H1 (cell line): ENCODE results near the gene CHMP4B. TPM values are rescaled to one million over a fixed set of nuclear protein-coding genes. Genes with fewer than 3 reads are reported as not detected.

Source experiments
- CTCF ChIA-PET: fragments of 300-600 bp; sonication (Branson Sonifier 250); formaldehyde crosslinking; loops from one replicate; lab custom pipeline; 2021; ENCODE audit not compliant: partially characterized antibody; lab: Charles Lee
- POLR2A ChIA-PET: fragments of 300-600 bp; sonication (Branson Sonifier 250); formaldehyde crosslinking; loops from one replicate; lab custom pipeline; 2021; ENCODE audit warnings: inconsistent platforms; ENCODE audit not compliant: partially characterized antibody; lab: Charles Lee
- DNase-seq, 2 experiments: peaks; one replicate each; pipeline versions ENCODE4 v3.0.0 to v3.0.0-alpha.2; 2010 to 2022; ENCODE audit warnings: low spot score in 2 of 2, low read depth in 1 of 2, mixed read lengths in 1 of 2
- FAIRE-seq: peaks from 2 replicates; lab custom pipeline; 2011; peaks lifted over from hg19 to GRCh38; lab: Jason Lieb, UNC
- H2AFZ ChIP-seq: 2 replicates; pipeline ENCODE4 v1.8.1; 2012; ENCODE audit warnings: low read length, inconsistent platforms
- H2AK5ac ChIP-seq: 2 replicates; pipeline ENCODE4 v1.6.1; 2013; ENCODE audit warnings: low read depth, low read length
- H2BK120ac ChIP-seq: replicated peaks from 2 replicates; pipeline ENCODE3; 2013; ENCODE audit warnings: low read depth, low read length, inconsistent platforms
- H2BK12ac ChIP-seq: 2 replicates; pipeline ENCODE4 v1.6.1; 2013; ENCODE audit warnings: low read depth, low read length
- H2BK15ac ChIP-seq: 2 replicates; pipeline ENCODE4 v1.6.1; 2013; ENCODE audit warnings: low read length
- H2BK20ac ChIP-seq: 2 replicates; pipeline ENCODE4 v1.6.1; 2013; ENCODE audit warnings: low read length
- H2BK5ac ChIP-seq: 2 replicates; pipeline ENCODE4 v1.6.1; 2013; ENCODE audit warnings: low read depth, low read length
- H3K14ac ChIP-seq: 2 replicates; pipeline ENCODE4 v1.6.1; 2013; ENCODE audit warnings: inconsistent platforms; ENCODE audit not compliant: insufficient read length
- H3K18ac ChIP-seq: 2 replicates; pipeline ENCODE4 v1.6.1; 2013; ENCODE audit warnings: low read length; ENCODE audit errors: extremely low read depth
- H3K23ac ChIP-seq: 2 replicates; pipeline ENCODE4 v1.6.1; 2013; ENCODE audit warnings: inconsistent platforms; ENCODE audit not compliant: insufficient read length
- H3K23me2 ChIP-seq: 2 replicates; pipeline ENCODE4 v1.6.1; 2013; ENCODE audit warnings: low read depth, low read length
- H3K27ac ChIP-seq: 2 replicates; pipeline ENCODE4 v1.6.1; 2011; ENCODE audit warnings: low read depth, low read length, inconsistent platforms
- H3K27me3 ChIP-seq, 4 experiments: replicated peaks in 1 of 4; 1 replicate in 1 of 4; 2 replicates in 3 of 4; pipeline versions ENCODE4 v1.6.1 to v1.8.1; 2011 to 2013; ENCODE audit warnings: low read length in 3 of 4, mild to moderate bottlenecking in 3 of 4, inconsistent platforms in 2 of 4, mixed read lengths in 2 of 4, moderate library complexity in 1 of 4; ENCODE audit not compliant: control insufficient read depth in 3 of 4, insufficient read depth in 3 of 4; ENCODE audit errors: extremely low read depth in 1 of 4
- H3K36me3 ChIP-seq, 4 experiments: 2 replicates each; pipeline versions ENCODE4 v1.6.1 to v1.8.1; 2011 to 2013; ENCODE audit warnings: mild to moderate bottlenecking in 4 of 4, low read length in 3 of 4, moderate library complexity in 2 of 4, control low read depth in 1 of 4, inconsistent platforms in 1 of 4; ENCODE audit not compliant: insufficient read depth in 4 of 4, control insufficient read depth in 2 of 4
- H3K4ac ChIP-seq: replicated peaks from 2 replicates; pipeline ENCODE3; 2013; ENCODE audit warnings: low read length, low read depth, mixed read lengths, inconsistent platforms; ENCODE audit not compliant: insufficient read length
- H3K4me1 ChIP-seq, 4 experiments: replicated peaks in 1 of 4; 1 replicate in 1 of 4; 2 replicates in 3 of 4; pipeline versions ENCODE4 v1.6.1 to v1.8.1; 2011 to 2013; ENCODE audit warnings: low read length in 3 of 4, inconsistent platforms in 2 of 4, mixed read lengths in 1 of 4; ENCODE audit not compliant: insufficient read depth in 4 of 4, control insufficient read depth in 3 of 4
- H3K4me2 ChIP-seq, 2 experiments: 2 replicates each; pipeline versions ENCODE4 v1.6.1 to v1.8.1; 2011 to 2013; ENCODE audit warnings: low read depth in 2 of 2, low read length in 2 of 2, control low read depth in 1 of 2, inconsistent platforms in 1 of 2, mild to moderate bottlenecking in 1 of 2; ENCODE audit not compliant: insufficient read depth in 1 of 2
- H3K4me3 ChIP-seq, 4 experiments: fragments of 200-600, 300-600 bp in 1 of 4; sonication (generic), shearing (Covaris generic), sonication (Bioruptor Twin) in 1 of 4; 2 replicates each; pipeline versions ENCODE4 v1.5.1 to v1.8.1; 2011 to 2016; ENCODE audit warnings: low read length in 4 of 4, low read depth in 3 of 4, control low read depth in 2 of 4, inconsistent platforms in 2 of 4, mild to moderate bottlenecking in 2 of 4, mixed read lengths in 1 of 4, moderate library complexity in 1 of 4; ENCODE audit not compliant: insufficient read depth in 2 of 4; ENCODE audit errors: extremely low read depth in 1 of 4
- H3K56ac ChIP-seq: replicated peaks from 2 replicates; pipeline ENCODE3; 2013; ENCODE audit warnings: low read depth, mild to moderate bottlenecking, mixed read lengths, low read length, inconsistent platforms; ENCODE audit not compliant: insufficient read length
- H3K79me1 ChIP-seq: 2 replicates; pipeline ENCODE4 v1.6.1; 2013; ENCODE audit warnings: low read depth, low read length, control low read depth
- H3K79me2 ChIP-seq, 2 experiments: 2 replicates each; pipeline versions ENCODE4 v1.6.1 to v1.8.1; 2012 to 2013; ENCODE audit warnings: low read length in 2 of 2, mild to moderate bottlenecking in 2 of 2, inconsistent platforms in 1 of 2; ENCODE audit not compliant: insufficient read depth in 2 of 2, control insufficient read depth in 1 of 2
- H3K9ac ChIP-seq, 4 experiments: replicated peaks in 1 of 4; 1 replicate in 1 of 4; 2 replicates in 3 of 4; pipeline versions ENCODE4 v1.6.1 to v1.8.1; 2011 to 2013; ENCODE audit warnings: low read depth in 3 of 4, low read length in 3 of 4, control low read depth in 2 of 4, mild to moderate bottlenecking in 2 of 4, moderate library complexity in 2 of 4, inconsistent platforms in 1 of 4; ENCODE audit errors: extremely low read depth in 1 of 4
- H3K9me3 ChIP-seq, 2 experiments: 2 replicates each; pipeline versions ENCODE4 v1.6.1 to v1.8.1; 2012 to 2013; ENCODE audit warnings: mild to moderate bottlenecking in 2 of 2, moderate library complexity in 2 of 2, control low read depth in 1 of 2, inconsistent platforms in 1 of 2, low read depth in 1 of 2, low read length in 1 of 2, mixed read lengths in 1 of 2; ENCODE audit not compliant: insufficient read depth in 2 of 2
- H4K20me1 ChIP-seq, 2 experiments: replicated peaks in 1 of 2; 2 replicates each; pipeline versions ENCODE3 to v1.8.1; 2011 to 2013; ENCODE audit warnings: inconsistent platforms in 2 of 2, low read length in 2 of 2, mild to moderate bottlenecking in 1 of 2; ENCODE audit not compliant: insufficient read depth in 2 of 2, control insufficient read depth in 1 of 2
- H4K5ac ChIP-seq: 2 replicates; pipeline ENCODE4 v1.6.1; 2013; ENCODE audit warnings: low read length, low read depth, mixed read lengths, inconsistent platforms; ENCODE audit not compliant: insufficient read length
- H4K8ac ChIP-seq: 2 replicates; pipeline ENCODE4 v1.8.0; 2013; ENCODE audit warnings: mild to moderate bottlenecking, moderate library complexity, low read length, inconsistent platforms; ENCODE audit not compliant: insufficient read depth; ENCODE audit errors: extremely low read depth
- H4K91ac ChIP-seq: replicated peaks from 2 replicates; pipeline ENCODE3; 2013; ENCODE audit warnings: low read length, mixed read lengths, inconsistent platforms; ENCODE audit not compliant: insufficient read length
- HDAC2 ChIP-seq, 2 experiments: fragments of 300-600 bp in 1 of 2; sonication (generic) in 1 of 2; IDR thresholded peaks; 2 replicates each; pipeline ENCODE4 v1.6.1; 2011 to 2012; ENCODE audit warnings: low read depth in 2 of 2, low read length in 2 of 2, mild to moderate bottlenecking in 2 of 2, moderate library complexity in 2 of 2, borderline replicate concordance in 1 of 2, inconsistent platforms in 1 of 2
- NRF1 ChIP-seq: IDR thresholded peaks from 2 replicates; pipeline ENCODE4 v1.6.1; 2011; ENCODE audit warnings: mild to moderate bottlenecking, low read depth, low read length, improper control_type of control experiment
- RAD21 ChIP-seq, 2 experiments: IDR thresholded peaks in 1 of 2; conservative IDR thresholded peaks in 1 of 2; 2 replicates each; pipeline ENCODE4 v1.6.1; 2011; ENCODE audit warnings: low read depth in 2 of 2, low read length in 2 of 2, improper control_type of control experiment in 1 of 2, inconsistent platforms in 1 of 2, mild to moderate bottlenecking in 1 of 2, moderate library complexity in 1 of 2
- WGBS, 2 experiments: shearing (Covaris generic) in 1 of 2; methylation state at CpG; one replicate each; pipeline versions ENCODE4 v1.1.6 to v1.1.7; 2013 to 2015; ENCODE audit warnings: low lambda C conversion rate in 2 of 2, mixed read lengths in 2 of 2, inconsistent platforms in 1 of 2, low coverage in 1 of 2, missing lambda C conversion rate in 1 of 2; ENCODE audit not compliant: insufficient replicate concordance in 2 of 2, insufficient coverage in 1 of 2, insufficient read length in 1 of 2; ENCODE audit errors: extremely low coverage in 1 of 2, missing lambda C conversion rate in 1 of 2; 5-methylcytosine and 5-hydroxymethylcytosine counted together
- polyA plus RNA-seq, 7 experiments: library from polyadenylated mRNA; depleted of rRNA in 3 of 7; stranded (reverse) in 5 of 7; unstranded in 2 of 7; fragments of >200 nt in 5 of 7; fragments of 200-250 nt in 2 of 7; gene quantifications; 1 replicate in 5 of 7; 2 replicates in 1 of 7; 4 replicates in 1 of 7; pipeline versions ENCODE4 v1.2.1 to v1.2.3, GENCODE V29; 2011 to 2013; ENCODE audit warnings: missing spikeins in 2 of 7, mixed read lengths in 2 of 7
- total RNA-seq: library from RNA; stranded (reverse); fragmentation: NEBNext Ultra II Directional; extraction: Animal tissue kit (Norgen Biotek cat#: 25700); gene quantifications from 2 replicates; pipeline ENCODE4 v1.2.1, GENCODE V29; 2021

CHMP4B gene
- total and polyA plus RNA-seq, 2 of the 8 experiments (the other 6 are each of a cell fraction or from before 2014, with no cell fraction given), result 38.6 to 66.3 TPM

DNA sequence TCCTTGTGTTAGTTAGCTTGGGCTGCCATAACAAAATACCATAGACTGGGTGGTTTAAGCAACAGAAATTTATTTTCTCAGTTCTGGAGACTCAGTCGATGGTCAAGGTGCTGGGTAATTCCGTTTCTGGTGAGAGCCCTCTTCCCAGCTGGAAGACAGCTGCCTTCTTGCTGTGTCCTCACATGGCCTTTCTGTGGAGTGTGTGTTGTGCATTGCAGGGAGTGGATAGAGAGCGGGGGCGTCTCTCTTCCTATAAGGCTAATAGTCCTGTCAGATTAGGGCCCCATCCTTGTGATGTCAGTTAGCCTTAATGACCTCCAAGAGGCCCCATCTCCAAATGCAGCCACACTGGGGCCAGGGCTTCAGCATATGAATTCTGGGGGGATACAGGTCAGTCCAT lies 19.2 kb downstream of the CHMP4B start:
- Histone ChIP-seq H2BK20ac (no peak overlapping the region), H3K4ac (no peak overlapping the region), H3K4me1 (peaks cover 3 to 17% (median 7%) of the 10 kb centered on the region in 4 experiments; a peak in 4 of 7 replicates), H4K20me1 (peaks cover 0 to 21% of the 10 kb centered on the region in 2 experiments)
- TF ChIP-seq RAD21 (IDR thresholded peaks at IDR 0.05 in 1 of 2, conservative IDR thresholded peaks at IDR 0.05 in 1 of 2; ENCODE audit: low read depth in 2 of 2, low read length in 2 of 2) (no peak), HDAC2 (IDR thresholded peaks at IDR 0.05; ENCODE audit: borderline replicate concordance in 1 of 2, low read depth in 2 of 2, low read length in 2 of 2) (no peak), NRF1 (no peak)
- TF ChIP-seq, all 59 proteins: peak for 0
- Histone ChIP-seq H3K23me2 (no peaks in the 10 kb centered on the region), H3K23ac (no peak overlapping the region), H3K4me2 (no peak overlapping the region), H3K9ac (no peak overlapping the region), H4K5ac (no peak overlapping the region), H3K14ac (no peak overlapping the region), H2AFZ (no peak overlapping the region), H2AK5ac (no peak overlapping the region), H3K9me3 (no peaks in the 10 kb centered on the region), H3K27me3 (no peaks in the 10 kb centered on the region), H3K4me3 (no peak overlapping the region), H3K18ac (no peak overlapping the region), H4K8ac (no peak overlapping the region), H3K79me1 (peaks cover 26% of the 10 kb centered on the region), H2BK120ac (no peak overlapping the region), H3K79me2 (peaks cover 0 to 63% of the 10 kb centered on the region in 2 experiments; a peak in 2 of 4 replicates), H2BK15ac (no peak overlapping the region), H2BK12ac (no peak overlapping the region), H3K36me3 (no peaks in the 10 kb centered on the region), H3K27ac (no peak overlapping the region), H4K91ac (no peak overlapping the region), H3K56ac (no peak overlapping the region), H2BK5ac (no peak overlapping the region)
- FAIRE-seq (no peak), DNase-seq (no peak)
- ChIA-PET POLR2A (interaction anchor here (1.5 kb wide), 1 partner anchor 19 kb away, joined by 3 read pairs; no protein-coding TSS in a partner anchor), CTCF (interaction anchor here (0.8 to 1.2 kb wide), 2 partner anchors 11 to 36 kb away, joined by 3 read pairs; no protein-coding TSS in a partner anchor)
- WGBS, 2 experiments, result 88% methylated on average over 4 of the region's 4 CpGs; no CpG with 5 or more reads in 1 of the 2 experiments
